Measurements from ENCODE around the gene LCN10. TPM values are rescaled to one million over a fixed set of nuclear protein-coding genes. Genes with fewer than 3 reads are reported as not detected.
A peak's percentile ranks its signal among the peaks of the same experiment; 100 is the strongest.

LCN10 gene
- total RNA-seq, 1 donor, result not detected

GRCh38 chr9:136722093-136722968 lies 20.4 kb downstream of the LCN10 start:
- H3K4me3 ChIP-seq (ENCODE audit: low read depth, low read length), result no peak overlapping the region
- no peak for TF ChIP-seq CTCF (IDR thresholded peaks at IDR 0.05; ENCODE audit: insufficient read depth, low read length)
- DNase-seq (ENCODE audit: low read depth), result no peak

GRCh38 chr9:136721339-136722092 lies 21.2 kb downstream of the LCN10 start:
- peak; percentile 66 for DNase-seq (ENCODE audit: low read depth)
- H3K4me3 ChIP-seq (ENCODE audit: low read depth, low read length), result no peak overlapping the region
- no peak for TF ChIP-seq CTCF (IDR thresholded peaks at IDR 0.05; ENCODE audit: insufficient read depth, low read length)

GRCh38 chr9:136720898-136721338 lies 21.8 kb downstream of the LCN10 start:
- DNase-seq (ENCODE audit: low read depth), result no peak
- no peak overlapping the region for H3K4me3 ChIP-seq (ENCODE audit: low read depth, low read length)
- TF ChIP-seq CTCF (IDR thresholded peaks at IDR 0.05; ENCODE audit: insufficient read depth, low read length), result no peak

- no peak for DNase-seq (ENCODE audit: low read depth)
- H3K4me3 ChIP-seq (ENCODE audit: low read depth, low read length), result no peak overlapping the region
- no peak for TF ChIP-seq CTCF (IDR thresholded peaks at IDR 0.05; ENCODE audit: insufficient read depth, low read length)
Measured at GRCh38 chr9:136720251-136720897, 22.4 kb downstream of the LCN10 start.

GRCh38 chr9:136719195-136719880 lies 23.4 kb downstream of the LCN10 start:
- no peak for DNase-seq (ENCODE audit: low read depth)
- no peak overlapping the region for H3K4me3 ChIP-seq (ENCODE audit: low read depth, low read length)
- TF ChIP-seq CTCF (IDR thresholded peaks at IDR 0.05; ENCODE audit: insufficient read depth, low read length), result no peak
